Mesothelial cell of epicardium (in vitro differentiated cells): ENCODE measurements around the gene FLRT3. TPM values are rescaled to one million over a fixed set of nuclear protein-coding genes. Genes with fewer than 3 reads are reported as not detected.
A peak's percentile ranks its signal among the peaks of the same experiment; 100 is the strongest.

Experiments
- DNase-seq, 2 experiments: peaks; one replicate each; pipeline ENCODE4 v3.0.0; 2021; ENCODE audit warnings: low spot score in 2 of 2; ENCODE audit not compliant: unreplicated experiment in 2 of 2
- H3K27ac Mint-ChIP-seq: 2 replicates; pipeline ENCODE4 v1.8.0; 2021; ENCODE audit warnings: mixed read lengths
- H3K27me3 Mint-ChIP-seq: 2 replicates; pipeline ENCODE4 v1.8.0; 2021; ENCODE audit warnings: low read depth, mixed read lengths
- H3K36me3 Mint-ChIP-seq: 2 replicates; pipeline ENCODE4 v1.8.0; 2021; ENCODE audit warnings: mixed read lengths
- H3K4me1 Mint-ChIP-seq: 2 replicates; pipeline ENCODE4 v1.8.0; 2021; ENCODE audit warnings: mixed read lengths
- H3K4me3 Mint-ChIP-seq: 2 replicates; pipeline ENCODE4 v1.8.0; 2021; ENCODE audit warnings: mild to moderate bottlenecking, moderate library complexity, mixed read lengths
- H3K9me3 Mint-ChIP-seq: 2 replicates; pipeline ENCODE4 v1.8.0; 2021; ENCODE audit warnings: mixed read lengths
- CTCF ChIP-seq: fragments of 200-600 bp; sonication (generic); IDR thresholded peaks from one replicate; pipeline ENCODE4 v1.5.0; 2021; ENCODE audit warnings: antibody characterized with exemption; ENCODE audit not compliant: unreplicated experiment
- total RNA-seq: library from RNA; stranded (reverse); gene quantifications from 3 replicates; pipeline ENCODE4 v1.2.1, GENCODE V29; 2021

The FLRT3 gene
- total RNA-seq, 1 donor from 2014 or later, result 98.6 TPM

- DNase-seq, result no peak
- H3K36me3 Mint-ChIP-seq, result peaks cover 4% of the 10 kb centered on the region
- H3K4me1 Mint-ChIP-seq, result peaks cover 36% of the 10 kb centered on the region
- H3K4me3 Mint-ChIP-seq, result no peak overlapping the region
- H3K9me3 Mint-ChIP-seq, result no peaks in the 10 kb centered on the region
- no peak overlapping the region for H3K27ac Mint-ChIP-seq
- no peaks in the 10 kb centered on the region for H3K27me3 Mint-ChIP-seq
- no peak for TF ChIP-seq CTCF
Measured at GRCh38 chr20:14319704-14320103, 17.7 kb downstream of the FLRT3 start.

DNA sequence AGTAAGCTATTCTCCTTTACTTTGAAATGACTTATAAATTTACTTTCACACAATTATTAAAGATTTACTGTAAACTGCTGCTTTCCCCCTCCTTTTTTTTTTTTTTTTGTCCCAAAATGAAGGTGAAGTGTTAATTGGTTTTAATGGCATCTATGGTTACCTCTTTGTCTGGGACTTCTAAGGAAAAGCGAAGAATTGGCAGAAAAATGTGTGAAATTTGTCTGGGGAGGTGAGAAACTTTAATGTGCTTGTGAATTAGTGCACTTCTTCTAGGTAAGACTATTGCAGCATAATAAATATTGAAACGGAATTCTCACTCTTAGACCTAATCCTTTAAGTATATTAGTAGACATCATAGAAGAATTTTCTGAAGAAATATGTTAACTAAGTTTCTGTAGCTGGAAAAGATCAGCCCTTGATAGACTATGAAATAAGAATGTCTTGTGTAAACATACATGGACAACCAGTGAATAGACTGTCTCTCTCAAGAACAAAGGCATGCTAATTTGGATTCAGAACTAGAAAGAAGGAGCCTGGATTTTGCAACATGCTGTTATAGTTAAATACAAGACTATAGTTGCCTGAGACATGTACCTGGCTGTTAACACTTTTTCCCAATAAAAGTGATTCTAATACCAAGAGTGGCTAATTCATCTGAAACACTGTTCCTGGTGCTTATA lies 23.9 kb downstream of the FLRT3 start:
- H3K9me3 Mint-ChIP-seq, result no peaks in the 10 kb centered on the region
- no peak for DNase-seq
- no peak for TF ChIP-seq CTCF
- no peaks in the 10 kb centered on the region for H3K27me3 Mint-ChIP-seq
- peak overlapping the region; percentile 88 for H3K27ac Mint-ChIP-seq
- H3K4me3 Mint-ChIP-seq, result no peak overlapping the region
- H3K36me3 Mint-ChIP-seq, result no peaks in the 10 kb centered on the region
- peaks cover 29% of the 10 kb centered on the region for H3K4me1 Mint-ChIP-seq

- Mint-ChIP-seq H3K9me3 (no peaks in the 10 kb centered on the region), H3K4me3 (no peak overlapping the region), H3K27ac (no peak overlapping the region), H3K27me3 (no peaks in the 10 kb centered on the region), H3K36me3 (no peaks in the 10 kb centered on the region), H3K4me1 (peaks cover 24% of the 10 kb centered on the region)
- DNase-seq, result no peak
- no peak for TF ChIP-seq CTCF
Measured at GRCh38 chr20:14312001-14312400, 25.4 kb downstream of the FLRT3 start.

DNA sequence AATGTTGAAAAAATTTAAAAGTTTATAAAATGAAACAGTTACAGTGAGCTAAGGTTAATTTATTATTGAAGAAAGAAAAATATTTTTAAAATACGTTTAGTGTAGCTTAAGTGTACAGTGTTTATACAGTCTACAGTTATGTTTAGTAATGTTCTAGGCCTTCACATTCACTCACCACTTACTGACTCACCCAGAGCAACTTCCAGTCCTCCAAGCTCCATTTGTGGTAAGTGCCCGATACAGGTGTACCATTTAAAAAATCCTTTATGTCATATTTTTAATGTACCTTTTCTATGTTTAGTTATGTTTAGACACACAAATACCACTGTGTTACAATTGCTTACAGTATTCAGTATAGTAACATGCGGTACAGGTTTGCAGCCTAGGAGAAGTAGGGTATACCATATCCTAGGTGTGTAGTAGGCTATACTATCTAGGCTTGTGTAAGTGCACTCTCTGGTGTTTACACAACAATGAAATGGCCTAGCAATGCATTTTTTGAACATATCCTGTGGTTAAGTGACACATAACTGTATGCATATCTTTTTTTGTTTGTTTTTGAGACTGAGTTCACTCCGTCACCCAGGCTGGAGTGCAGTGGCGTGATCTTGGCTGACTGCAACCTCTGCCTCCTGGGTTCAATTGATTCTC lies 26.3 kb downstream of the FLRT3 start:
- Mint-ChIP-seq H3K9me3 (no peaks in the 10 kb centered on the region), H3K36me3 (no peaks in the 10 kb centered on the region), H3K27me3 (no peaks in the 10 kb centered on the region), H3K27ac (no peak overlapping the region), H3K4me3 (no peak overlapping the region), H3K4me1 (peaks cover 24% of the 10 kb centered on the region)
- no peak for TF ChIP-seq CTCF
- no peak for DNase-seq

GRCh38 chr20:14307956-14308355 lies 29.5 kb downstream of the FLRT3 start:
- no peak for DNase-seq
- Mint-ChIP-seq H3K27me3 (no peaks in the 10 kb centered on the region), H3K4me1 (peaks cover 21% of the 10 kb centered on the region), H3K4me3 (no peak overlapping the region), H3K9me3 (no peaks in the 10 kb centered on the region), H3K27ac (no peak overlapping the region), H3K36me3 (no peaks in the 10 kb centered on the region)
- no peak for TF ChIP-seq CTCF
